CD14-positive monocyte (primary cell): ENCODE data around the gene MYO1C. TPM values are rescaled to one million over a fixed set of nuclear protein-coding genes. Genes with fewer than 3 reads are reported as not detected.

Experiments used
- DNase-seq, 3 donors: peaks; one replicate each; pipeline ENCODE4 v3.0.0-alpha.2; 2011 to 2022
- H2AFZ ChIP-seq: 2 replicates; pipeline ENCODE4 v1.6.0; 2012; ENCODE audit warnings: mild to moderate bottlenecking, low read depth, low read length, inconsistent platforms; ENCODE audit not compliant: insufficient read depth, poor library complexity, severe bottlenecking
- H3K27ac ChIP-seq, 2 donors: 1 replicate in 1 of 2; 2 replicates in 1 of 2; pipeline ENCODE4 v1.5.1; 2012 to 2013; ENCODE audit warnings: low read length in 2 of 2, control low read depth in 1 of 2, inconsistent platforms in 1 of 2, low read depth in 1 of 2, mild to moderate bottlenecking in 1 of 2
- H3K27me3 ChIP-seq, 2 donors: one replicate each; pipeline versions ENCODE4 v1.6.0 to v1.6.1; 2011 to 2013; ENCODE audit warnings: low read length in 2 of 2; ENCODE audit not compliant: control insufficient read depth in 2 of 2, insufficient read depth in 2 of 2
- H3K36me3 ChIP-seq, 2 donors: replicated peaks in 1 of 2; 1 replicate in 1 of 2; 2 replicates in 1 of 2; pipeline versions ENCODE4 v1.5.1 to v1.6.1; 2012 to 2013; ENCODE audit warnings: low read length in 2 of 2, control low read depth in 1 of 2, inconsistent platforms in 1 of 2, mild to moderate bottlenecking in 1 of 2; ENCODE audit not compliant: insufficient read depth in 2 of 2, control insufficient read depth in 1 of 2
- H3K4me1 ChIP-seq, 2 donors: 1 replicate in 1 of 2; 2 replicates in 1 of 2; pipeline versions ENCODE4 v1.5.1 to v1.6.1; 2012 to 2013; ENCODE audit warnings: low read length in 2 of 2, control low read depth in 1 of 2, inconsistent platforms in 1 of 2, mild to moderate bottlenecking in 1 of 2, moderate library complexity in 1 of 2; ENCODE audit not compliant: insufficient read depth in 2 of 2, control insufficient read depth in 1 of 2
- H3K4me2 ChIP-seq: replicated peaks from 2 replicates; pipeline ENCODE3; 2012; ENCODE audit warnings: low read length, moderate library complexity, mild to moderate bottlenecking; ENCODE audit not compliant: poor library complexity, severe bottlenecking; ENCODE audit errors: extremely low read depth
- H3K4me3 ChIP-seq, 3 experiments: fragments of 200-600 bp in 1 of 3; sonication (generic) in 1 of 3; replicated peaks in 1 of 3; 1 replicate in 2 of 3; 2 replicates in 1 of 3; pipeline ENCODE4 v1.5.1; 2011 to 2013; ENCODE audit warnings: low read length in 3 of 3, mild to moderate bottlenecking in 3 of 3, control low read depth in 2 of 3, low read depth in 2 of 3, inconsistent platforms in 1 of 3, moderate library complexity in 1 of 3
- H3K79me2 ChIP-seq: 2 replicates; pipeline ENCODE4 v1.6.0; 2012; ENCODE audit warnings: mild to moderate bottlenecking, control low read depth, inconsistent platforms, low read length, moderate library complexity; ENCODE audit not compliant: insufficient read depth
- H3K9ac ChIP-seq: 2 replicates; pipeline ENCODE4 v1.6.0; 2017; ENCODE audit warnings: low read length, mild to moderate bottlenecking; ENCODE audit not compliant: insufficient read depth, poor library complexity, severe bottlenecking
- H3K9me3 ChIP-seq, 2 donors: replicated peaks in 1 of 2; 1 replicate in 1 of 2; 2 replicates in 1 of 2; pipeline versions ENCODE4 v1.5.1 to v1.6.1; 2012 to 2013; ENCODE audit warnings: low read length in 2 of 2, control low read depth in 1 of 2; ENCODE audit not compliant: control insufficient read depth in 1 of 2, insufficient read depth in 1 of 2
- H4K20me1 ChIP-seq: 2 replicates; pipeline ENCODE4 v1.6.0; 2012; ENCODE audit warnings: mild to moderate bottlenecking, low read length, control low read depth, moderate library complexity; ENCODE audit not compliant: insufficient read depth
- H3K27ac Mint-ChIP-seq, 7 donors: one replicate each; pipeline ENCODE4 v1.8.0; 2020; ENCODE audit warnings: mild to moderate bottlenecking in 7 of 7, mixed read lengths in 7 of 7, moderate library complexity in 6 of 7, inconsistent platforms in 2 of 7
- H3K27me3 Mint-ChIP-seq, 3 donors: one replicate each; pipeline ENCODE4 v1.8.0; 2021 to 2022; ENCODE audit warnings: low read depth in 3 of 3, mild to moderate bottlenecking in 3 of 3, mixed read lengths in 3 of 3, moderate library complexity in 3 of 3, inconsistent platforms in 1 of 3
- H3K36me3 Mint-ChIP-seq, 2 donors: one replicate each; pipeline ENCODE4 v1.8.0; 2020; ENCODE audit warnings: mixed read lengths in 2 of 2, inconsistent platforms in 1 of 2, mild to moderate bottlenecking in 1 of 2
- H3K4me1 Mint-ChIP-seq: one replicate; pipeline ENCODE4 v1.8.0; 2020; ENCODE audit warnings: mild to moderate bottlenecking, mixed read lengths
- H3K4me3 Mint-ChIP-seq, 2 donors: one replicate each; pipeline ENCODE4 v1.8.0; 2020; ENCODE audit warnings: mild to moderate bottlenecking in 2 of 2, mixed read lengths in 2 of 2, moderate library complexity in 1 of 2
- H3K9me3 Mint-ChIP-seq, 7 donors: one replicate each; pipeline ENCODE4 v1.8.0; 2020 to 2022; ENCODE audit warnings: mixed read lengths in 7 of 7, mild to moderate bottlenecking in 6 of 7, moderate library complexity in 6 of 7, inconsistent platforms in 2 of 7
- CTCF ChIP-seq: fragments of 200-600 bp; IDR thresholded peaks from one replicate; pipeline ENCODE4 v1.8.0; 2022; ENCODE audit warnings: antibody characterized with exemption, mild to moderate bottlenecking
- WGBS: methylation state at CpG from one replicate; pipeline ENCODE4 v1.1.5; 2013; ENCODE audit warnings: missing lambda C conversion rate; ENCODE audit not compliant: insufficient coverage; 5-methylcytosine and 5-hydroxymethylcytosine counted together
- intact Hi-C, 2 donors: fragments of 100-400 bp; cut with micrococcal nuclease; formaldehyde crosslinking; loops; one replicate each; pipeline versions ENCODE4 v1.15.0 to v1.15.1; 2023
- polyA plus RNA-seq, 3 donors: library from polyadenylated mRNA; depleted of rRNA in 1 of 3; unstranded in 2 of 3; stranded (reverse) in 1 of 3; fragments of 300-500 nt in 2 of 3; fragments of >200 nt in 1 of 3; fragmentation: Illumina TruSeq in 2 of 3; gene quantifications; 1 replicate in 2 of 3; 2 replicates in 1 of 3; pipeline ENCODE4 v1.2.3, GENCODE V29; 2012 to 2021

The MYO1C gene
- polyA plus RNA-seq, 3 donors = 2.5 to 9.5 (median 3.1) TPM

- H3K9ac ChIP-seq = no peak overlapping the region
- H2AFZ ChIP-seq = no peak overlapping the region
- H3K4me1 ChIP-seq = peaks cover 2% of the 10 kb centered on the region in 2 donors
- peaks cover 0 to 2% (median 0%) of the 10 kb centered on the region in 7 donors for H3K9me3 Mint-ChIP-seq
- peaks cover 0 to 23% of the 10 kb centered on the region in 2 donors for H3K27me3 ChIP-seq
- intact Hi-C loops = no loop called here
- H3K27ac Mint-ChIP-seq = no peak overlapping the region
- TF ChIP-seq CTCF = no peak
- no peaks in the 10 kb centered on the region for H3K9me3 ChIP-seq
- H3K4me3 ChIP-seq = no peak overlapping the region
- peaks cover 9% of the 10 kb centered on the region for H3K4me1 Mint-ChIP-seq
- H4K20me1 ChIP-seq = no peaks in the 10 kb centered on the region
- H3K27ac ChIP-seq = no peak overlapping the region
- no peak for DNase-seq
- no peak overlapping the region for H3K4me3 Mint-ChIP-seq
- WGBS = 90% methylated on average over 14 of the region's 15 CpGs
- no peak overlapping the region for H3K4me2 ChIP-seq
- H3K36me3 Mint-ChIP-seq = peaks cover 12 to 14% of the 10 kb centered on the region in 2 donors
- H3K36me3 ChIP-seq = no peaks in the 10 kb centered on the region
- H3K27me3 Mint-ChIP-seq = peaks cover 35 to 58% (median 37%) of the 10 kb centered on the region in 3 donors
- no peaks in the 10 kb centered on the region for H3K79me2 ChIP-seq
Measured at GRCh38 chr17:1475321-1475854, 17.1 kb downstream of the MYO1C start.

DNA sequence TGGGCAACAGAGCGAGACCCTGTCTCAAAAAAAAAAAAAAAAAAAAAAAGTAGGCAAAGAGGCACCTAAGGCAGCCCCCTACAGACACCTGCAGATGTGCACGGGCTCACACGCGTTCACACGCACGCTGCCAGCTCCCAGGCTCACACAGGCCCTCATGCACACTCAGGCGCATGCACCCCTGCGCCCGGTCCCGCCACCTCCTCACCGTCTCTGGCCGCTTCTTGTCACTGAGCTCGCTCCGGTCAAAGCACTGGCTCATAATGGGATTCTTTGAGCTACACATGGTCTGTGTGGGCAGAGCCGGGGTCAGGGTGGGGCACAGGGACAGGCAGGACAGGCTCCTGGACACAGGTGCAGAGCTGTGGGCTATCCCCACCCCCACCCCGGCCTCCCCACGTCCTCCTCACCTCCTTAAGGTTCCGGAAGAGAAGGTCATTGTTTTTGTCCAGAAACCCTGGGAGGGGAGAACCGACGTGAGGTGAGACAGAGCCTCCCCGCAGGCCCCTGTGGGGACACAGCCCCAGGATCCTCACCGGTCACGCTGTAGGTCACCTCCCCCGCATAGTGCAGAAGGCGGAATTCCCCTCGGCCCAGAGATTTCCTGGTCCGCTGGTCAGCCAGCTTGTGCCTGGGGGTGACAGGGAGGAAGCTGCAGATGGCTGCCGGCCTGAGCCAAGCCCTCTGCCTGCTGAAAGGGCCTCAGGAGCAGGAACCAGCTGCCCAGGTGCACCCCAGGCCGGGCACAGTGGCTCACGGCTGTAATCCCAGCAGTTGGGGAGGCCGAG lies 17.9 kb downstream of the MYO1C start:
- Mint-ChIP-seq H3K27me3 (peaks cover 33 to 59% (median 40%) of the 10 kb centered on the region in 3 donors), H3K9me3 (peaks cover 0 to 2% (median 0%) of the 10 kb centered on the region in 7 donors), H3K4me3 (no peak overlapping the region), H3K4me1 (peaks cover 10% of the 10 kb centered on the region), H3K36me3 (peaks cover 9 to 12% of the 10 kb centered on the region in 2 donors), H3K27ac (no peak overlapping the region)
- Histone ChIP-seq H3K27me3 (peaks cover 0 to 29% of the 10 kb centered on the region in 2 donors), H3K4me1 (peaks cover 5 to 6% of the 10 kb centered on the region in 2 donors), H3K27ac (no peak overlapping the region), H4K20me1 (no peaks in the 10 kb centered on the region), H3K4me2 (no peak overlapping the region), H3K9me3 (no peaks in the 10 kb centered on the region), H3K36me3 (no peaks in the 10 kb centered on the region), H3K9ac (no peak overlapping the region), H2AFZ (no peak overlapping the region), H3K4me3 (no peak overlapping the region), H3K79me2 (no peaks in the 10 kb centered on the region)
- no peak for TF ChIP-seq CTCF
- intact Hi-C loops = no loop called here
- no peak for DNase-seq
- WGBS = 88% methylated on average over 24 of the region's 31 CpGs
